ENCODE measurements around the gene CACNA1C.

Gene CACNA1C

GRCh38 chr12:2194060-2194459 is 141.3 kb downstream of the CACNA1C start:
- peaks cover 3% of the 10 kb centered on the region; the same call in 1 of the 2 replicates for H3K27me3 ChIP-seq (ENCODE audit: control insufficient read depth, low read length)
- TF ChIP-seq CTCF (IDR thresholded peaks at IDR 0.05; ENCODE audit: low read depth, low read length, poor library complexity, severe bottlenecking) (no peak), EZH2phosphoT487 (IDR thresholded peaks at IDR 0.05; ENCODE audit: borderline replicate concordance, low read length) (no peak)
- no peak overlapping the region for H3K4me2 ChIP-seq (ENCODE audit: low read length)
- H3K79me2 ChIP-seq (ENCODE audit: control insufficient read depth, low read length), result no peaks in the 10 kb centered on the region
- H3K9me3 ChIP-seq (ENCODE audit: control insufficient read depth, insufficient read depth, low read length), result no peaks in the 10 kb centered on the region
- no peaks in the 10 kb centered on the region for H3F3A ChIP-seq (ENCODE audit: control insufficient read depth, insufficient read depth)
- no peak overlapping the region for H3K27ac ChIP-seq (ENCODE audit: low read depth, low read length)
- no peaks in the 10 kb centered on the region for H4K20me1 ChIP-seq (ENCODE audit: control insufficient read depth, insufficient read depth, low read depth, low read length)
- no peak overlapping the region for H3K4me3 ChIP-seq (ENCODE audit: low read length)
- no peaks in the 10 kb centered on the region for H3K9me2 ChIP-seq (replicated peaks; ENCODE audit: control insufficient read depth, low read length)
- peaks cover 12% of the 10 kb centered on the region for H3K4me1 ChIP-seq (ENCODE audit: control insufficient read depth, low read length)
- no peaks in the 10 kb centered on the region for H3K36me3 ChIP-seq (ENCODE audit: control insufficient read depth, low read length)

GRCh38 chr12:2194571-2194970 is 141.8 kb downstream of the CACNA1C start:
- H3K36me3 ChIP-seq (ENCODE audit: control insufficient read depth, low read length), result no peaks in the 10 kb centered on the region
- no peaks in the 10 kb centered on the region for H4K20me1 ChIP-seq (ENCODE audit: control insufficient read depth, insufficient read depth, low read depth, low read length)
- H3K79me2 ChIP-seq (ENCODE audit: control insufficient read depth, low read length), result no peaks in the 10 kb centered on the region
- TF ChIP-seq EZH2phosphoT487 (IDR thresholded peaks at IDR 0.05; ENCODE audit: borderline replicate concordance, low read length) (no peak), CTCF (IDR thresholded peaks at IDR 0.05; ENCODE audit: low read depth, low read length, poor library complexity, severe bottlenecking) (no peak)
- H3K9me3 ChIP-seq (ENCODE audit: control insufficient read depth, insufficient read depth, low read length), result no peaks in the 10 kb centered on the region
- no peak overlapping the region for H3K4me3 ChIP-seq (ENCODE audit: low read length)
- peaks cover 3% of the 10 kb centered on the region; the same call in 1 of the 2 replicates for H3K27me3 ChIP-seq (ENCODE audit: control insufficient read depth, low read length)
- no peak overlapping the region for H3K4me2 ChIP-seq (ENCODE audit: low read length)
- no peaks in the 10 kb centered on the region for H3F3A ChIP-seq (ENCODE audit: control insufficient read depth, insufficient read depth)
- H3K27ac ChIP-seq (ENCODE audit: low read depth, low read length), result no peak overlapping the region
- H3K9me2 ChIP-seq (replicated peaks; ENCODE audit: control insufficient read depth, low read length), result no peaks in the 10 kb centered on the region
- H3K4me1 ChIP-seq (ENCODE audit: control insufficient read depth, low read length), result peaks cover 12% of the 10 kb centered on the region

- Histone ChIP-seq H3K9me3 (ENCODE audit: control insufficient read depth, insufficient read depth, low read length) (no peaks in the 10 kb centered on the region), H3K79me2 (ENCODE audit: control insufficient read depth, low read length) (no peaks in the 10 kb centered on the region), H3K36me3 (ENCODE audit: control insufficient read depth, low read length) (no peaks in the 10 kb centered on the region), H3K4me1 (ENCODE audit: control insufficient read depth, low read length) (peaks cover 12% of the 10 kb centered on the region), H3K9me2 (replicated peaks; ENCODE audit: control insufficient read depth, low read length) (no peaks in the 10 kb centered on the region), H4K20me1 (ENCODE audit: control insufficient read depth, insufficient read depth, low read depth, low read length) (no peaks in the 10 kb centered on the region), H3K27ac (ENCODE audit: low read depth, low read length) (no peak overlapping the region), H3F3A (ENCODE audit: control insufficient read depth, insufficient read depth) (no peaks in the 10 kb centered on the region), H3K4me2 (ENCODE audit: low read length) (no peak overlapping the region), H3K4me3 (ENCODE audit: low read length) (no peak overlapping the region), H3K27me3 (ENCODE audit: control insufficient read depth, low read length) (peaks cover 3% of the 10 kb centered on the region; the same call in 1 of the 2 replicates)
- TF ChIP-seq EZH2phosphoT487 (IDR thresholded peaks at IDR 0.05; ENCODE audit: borderline replicate concordance, low read length) (no peak), CTCF (IDR thresholded peaks at IDR 0.05; ENCODE audit: low read depth, low read length, poor library complexity, severe bottlenecking) (no peak)
These were observed 142.3 kb downstream of the CACNA1C start for GRCh38 chr12:2195085-2195484.

Measured in DOHH2 (cell line).